GM11168 (cell line): ENCODE measurements around the gene SETBP1.

Experiments used
- in situ Hi-C: fragments of 300-500 bp; cut with MboI; formaldehyde crosslinking; loops from one replicate; pipeline ENCODE4 v1.12.0; 2022; ENCODE audit warnings: low sequenced_read_pairs; ENCODE audit not compliant: unreplicated experiment

SETBP1 gene

DNA sequence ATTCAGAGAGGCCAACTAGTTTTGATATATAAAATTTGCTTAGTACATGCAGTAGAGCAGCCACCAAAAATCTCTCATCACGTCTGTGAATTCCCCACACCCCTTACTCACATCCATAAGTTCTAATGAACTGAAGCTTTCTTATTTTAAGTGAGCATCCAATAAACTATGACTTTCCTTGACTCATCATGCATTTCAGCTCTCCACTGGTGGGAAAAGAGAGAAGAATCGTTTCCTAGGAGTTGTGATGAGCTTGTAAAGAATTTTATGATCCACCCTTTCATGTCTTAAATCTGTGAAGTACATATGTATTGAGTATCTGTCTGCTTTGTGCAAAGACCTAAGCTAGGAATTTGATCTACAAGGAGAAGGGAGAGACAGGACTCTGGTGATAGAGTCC, 428.6 kb downstream of the SETBP1 start:
- in situ Hi-C loops = no loop called here

DNA sequence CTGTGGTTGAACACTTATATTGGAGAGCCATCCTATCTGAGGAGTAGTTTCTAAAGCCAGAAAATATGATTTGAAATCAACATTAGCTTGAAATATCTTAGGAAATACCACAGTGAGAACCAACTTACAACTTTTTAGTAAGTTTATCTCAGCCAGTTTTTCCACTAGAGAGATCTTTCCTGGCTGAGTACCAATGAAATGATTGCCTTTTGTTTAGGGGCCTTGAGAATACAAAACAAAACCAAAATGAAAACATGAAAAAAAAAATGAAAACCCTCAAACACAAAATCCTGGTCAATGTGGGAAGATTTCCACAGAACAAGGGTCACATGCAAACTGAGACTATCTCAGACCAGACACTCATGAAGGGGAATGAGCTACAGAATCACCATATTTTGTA, 429.0 kb downstream of the SETBP1 start:
- in situ Hi-C loops = no loop called here

DNA sequence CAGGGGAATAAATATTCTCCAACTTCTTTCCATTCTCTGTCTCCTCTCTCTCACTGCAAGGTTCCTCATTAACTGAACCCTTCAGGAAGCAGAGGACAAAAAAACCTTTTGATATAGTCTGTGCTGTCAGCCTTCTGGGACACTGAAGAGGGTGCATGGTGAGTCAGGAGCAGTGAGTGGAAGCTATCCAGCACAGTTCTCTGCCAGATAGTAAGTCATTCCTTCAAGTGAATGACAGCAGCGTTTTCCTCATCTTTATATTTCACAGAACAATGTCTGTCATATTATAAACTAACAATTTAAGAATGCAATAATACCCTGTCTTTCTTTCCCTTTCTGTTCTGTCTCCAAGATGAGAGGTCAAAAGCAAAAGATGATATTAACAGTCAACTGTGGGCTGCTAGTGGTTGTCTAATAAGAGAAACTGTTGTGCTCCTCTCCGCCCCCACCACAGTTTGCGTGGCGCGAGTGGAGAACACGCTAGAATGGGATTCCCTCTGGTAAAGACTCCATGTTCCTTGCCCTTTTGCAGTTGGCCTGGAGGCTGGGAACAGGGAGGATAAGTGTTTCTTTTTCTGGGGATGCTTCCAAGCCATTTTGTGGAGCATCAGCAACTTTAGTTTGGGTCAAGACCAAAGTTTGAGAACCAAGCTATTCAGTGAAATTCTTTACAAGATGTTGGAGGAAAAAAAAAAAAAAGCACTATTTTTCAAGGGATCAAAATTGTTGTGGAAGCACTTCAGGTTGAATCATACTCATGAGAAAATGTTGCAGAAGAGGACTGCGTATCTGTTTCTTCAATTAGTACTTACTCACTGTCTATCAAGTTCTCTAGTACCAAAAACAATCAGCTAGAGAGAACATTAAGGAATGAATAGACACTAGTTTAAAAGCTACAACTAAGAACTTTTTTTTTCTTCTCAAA, 430.2 kb downstream of the SETBP1 start:
- in situ Hi-C loops = no loop called here

DNA sequence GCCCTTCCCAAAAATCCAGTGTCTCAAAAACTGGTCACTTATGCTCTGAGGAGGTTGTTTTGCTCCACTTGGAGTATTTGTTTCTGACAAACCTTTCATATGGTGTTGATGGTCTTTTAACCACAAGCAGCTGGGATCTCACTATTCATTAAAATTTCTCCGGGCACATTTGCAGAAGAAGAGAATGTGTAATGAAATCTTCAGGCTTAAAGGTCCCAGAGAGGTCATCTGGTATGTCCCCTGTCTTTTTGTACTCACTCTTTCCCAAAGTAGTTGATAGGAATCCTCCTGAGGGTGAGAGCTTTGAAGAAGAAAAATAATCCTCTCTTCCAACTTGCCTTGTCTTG, 430.8 kb downstream of the SETBP1 start:
- in situ Hi-C loops = no loop called here

DNA sequence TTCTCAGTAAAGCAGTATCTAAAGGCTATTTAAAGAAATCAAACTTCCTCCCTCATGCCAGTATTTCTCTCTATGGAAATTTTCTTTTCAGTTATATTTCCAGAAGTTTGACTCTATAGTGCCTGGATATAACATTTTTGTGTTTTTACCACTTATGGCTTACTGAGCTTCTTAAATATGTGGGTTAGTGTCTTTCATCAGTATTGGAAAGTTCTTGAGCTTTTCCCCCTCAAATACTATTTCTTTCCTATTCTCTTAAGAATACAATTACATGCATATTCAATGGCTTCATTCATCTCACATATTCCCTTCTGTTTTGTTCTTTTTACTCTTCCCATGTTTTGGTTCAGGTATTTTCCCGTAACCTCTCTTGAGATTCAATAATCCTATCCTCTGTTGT, 432.0 kb downstream of the SETBP1 start:
- in situ Hi-C loops = no loop called here

DNA sequence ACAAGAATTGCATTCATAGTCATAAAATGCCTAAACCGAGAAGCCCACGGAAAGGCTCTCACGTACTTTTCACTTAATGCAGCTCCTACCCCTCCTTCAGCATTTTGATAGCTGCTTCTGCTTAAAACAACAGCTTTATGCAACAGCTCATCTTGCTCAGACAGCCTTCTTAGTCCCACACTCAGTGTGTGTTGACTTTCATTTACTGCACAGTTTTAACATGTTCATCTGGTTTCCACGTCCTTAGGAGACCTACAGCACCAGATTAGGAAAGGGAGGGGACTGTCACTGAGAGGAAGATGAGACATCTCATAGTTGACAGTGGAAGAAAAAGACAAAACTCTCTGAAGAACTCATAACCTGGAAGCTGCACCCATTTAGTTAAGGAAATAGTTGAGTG, 435.4 kb downstream of the SETBP1 start:
- in situ Hi-C loops = no loop called here
